Retinal pigment epithelial cell (primary cell): ENCODE measurements around the gene AP2S1.
"Not testable (repeated sequence)": the region's sequence is repeated elsewhere in the genome, so short reads cannot be mapped to it uniquely, and the experiment has no call there.

Experiments used
- DNase-seq: peaks from one replicate; pipeline ENCODE4 v3.0.0-alpha.2; 2010; ENCODE audit warnings: low read depth
- H3K4me3 ChIP-seq: 2 replicates; pipeline ENCODE4 v1.5.1; 2011; ENCODE audit warnings: mild to moderate bottlenecking, low read length, control low read depth, moderate library complexity
- TF ChIP-seq, protein P1 (sequence below): conservative IDR thresholded peaks from 2 replicates; pipeline ENCODE4 v1.5.1; 2011; ENCODE audit warnings: low read depth, low read length, control low read depth, inconsistent platforms

Gene AP2S1

DNA sequence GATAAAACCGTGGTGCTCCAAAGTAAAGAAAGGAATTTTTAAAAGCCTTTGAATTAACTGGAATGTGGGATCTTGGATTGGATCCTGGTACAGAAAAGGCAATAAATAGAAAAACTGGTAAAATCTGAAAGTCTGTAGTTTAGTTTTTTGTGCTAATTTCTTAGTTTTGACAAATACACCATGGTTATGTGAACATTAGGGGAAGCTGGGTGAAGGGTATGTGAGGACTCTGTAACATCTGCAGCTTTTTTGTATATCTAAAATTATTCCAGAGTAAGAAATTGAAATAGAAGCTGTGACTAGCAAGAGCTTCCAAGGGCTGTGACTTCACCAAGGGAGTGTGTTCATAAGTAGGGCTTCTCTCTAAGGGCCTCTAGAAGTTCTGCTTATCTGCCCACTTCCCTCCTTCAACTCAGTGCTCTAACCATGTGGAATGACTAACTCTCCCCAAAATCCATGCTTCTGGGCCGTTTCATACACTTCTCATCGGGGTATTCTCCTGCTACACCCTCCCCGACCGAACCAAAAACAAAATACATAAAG, 36.7 kb upstream of the AP2S1 start:
- no peak for DNase-seq
- TF ChIP-seq, protein P1, sequence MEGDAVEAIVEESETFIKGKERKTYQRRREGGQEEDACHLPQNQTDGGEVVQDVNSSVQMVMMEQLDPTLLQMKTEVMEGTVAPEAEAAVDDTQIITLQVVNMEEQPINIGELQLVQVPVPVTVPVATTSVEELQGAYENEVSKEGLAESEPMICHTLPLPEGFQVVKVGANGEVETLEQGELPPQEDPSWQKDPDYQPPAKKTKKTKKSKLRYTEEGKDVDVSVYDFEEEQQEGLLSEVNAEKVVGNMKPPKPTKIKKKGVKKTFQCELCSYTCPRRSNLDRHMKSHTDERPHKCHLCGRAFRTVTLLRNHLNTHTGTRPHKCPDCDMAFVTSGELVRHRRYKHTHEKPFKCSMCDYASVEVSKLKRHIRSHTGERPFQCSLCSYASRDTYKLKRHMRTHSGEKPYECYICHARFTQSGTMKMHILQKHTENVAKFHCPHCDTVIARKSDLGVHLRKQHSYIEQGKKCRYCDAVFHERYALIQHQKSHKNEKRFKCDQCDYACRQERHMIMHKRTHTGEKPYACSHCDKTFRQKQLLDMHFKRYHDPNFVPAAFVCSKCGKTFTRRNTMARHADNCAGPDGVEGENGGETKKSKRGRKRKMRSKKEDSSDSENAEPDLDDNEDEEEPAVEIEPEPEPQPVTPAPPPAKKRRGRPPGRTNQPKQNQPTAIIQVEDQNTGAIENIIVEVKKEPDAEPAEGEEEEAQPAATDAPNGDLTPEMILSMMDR = no peak
- H3K4me3 ChIP-seq = no peak overlapping the region

DNA sequence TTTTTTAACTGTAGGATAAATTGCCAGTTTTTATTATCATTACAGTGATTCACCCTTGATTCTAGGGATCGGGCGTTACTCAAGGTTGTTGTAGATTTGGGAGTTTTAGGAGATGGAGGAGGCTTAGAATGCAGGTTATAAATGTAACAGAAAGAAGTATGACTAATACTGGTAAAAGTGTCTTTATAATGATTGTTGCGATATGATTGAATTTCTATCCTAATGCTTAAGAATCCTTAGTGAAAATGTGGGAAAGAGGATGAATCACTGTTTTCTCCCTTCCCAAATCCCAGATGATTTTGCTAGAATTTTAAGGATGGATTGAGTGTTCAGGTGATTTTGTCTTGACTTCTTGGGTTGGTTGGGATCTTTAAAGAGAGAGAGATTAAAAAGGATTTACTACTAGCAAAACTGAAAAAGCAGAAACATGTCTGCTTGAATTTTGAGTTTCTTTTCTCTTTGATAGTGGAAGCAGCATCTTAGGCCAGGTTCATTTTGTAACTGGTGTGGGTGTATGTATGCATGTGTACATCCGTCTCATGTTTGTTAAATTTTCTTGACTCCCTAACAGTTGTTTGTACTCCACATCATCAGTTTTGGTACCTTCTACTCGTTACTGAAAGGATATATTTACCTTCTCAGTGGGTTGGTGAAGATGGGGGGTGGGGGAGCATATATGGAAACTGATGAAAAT, 36.0 kb upstream of the AP2S1 start:
- no peak for DNase-seq
- TF ChIP-seq, protein P1 = no peak
- no peak overlapping the region for H3K4me3 ChIP-seq

DNA sequence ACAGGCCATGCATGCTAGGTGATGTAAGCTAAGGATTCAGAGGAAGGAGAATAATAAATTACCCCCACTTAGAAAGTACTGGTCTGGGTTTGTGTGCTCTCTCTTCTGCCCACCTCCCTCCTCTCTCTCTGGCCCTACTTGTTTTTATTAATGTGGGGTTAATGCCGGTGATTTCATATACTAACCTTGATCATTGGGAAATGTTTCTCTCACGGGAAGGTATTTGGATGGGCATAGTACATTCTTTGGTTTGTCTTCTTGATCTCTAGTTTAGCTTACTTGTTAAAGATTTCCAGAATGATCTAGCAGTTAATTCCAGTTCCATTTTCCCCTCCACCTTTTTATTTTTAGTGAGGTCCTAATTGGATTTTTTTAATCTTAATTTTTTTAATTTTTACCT, 34.8 kb upstream of the AP2S1 start:
- TF ChIP-seq, protein P1 = no peak
- H3K4me3 ChIP-seq = no peak overlapping the region
- no peak for DNase-seq

DNA sequence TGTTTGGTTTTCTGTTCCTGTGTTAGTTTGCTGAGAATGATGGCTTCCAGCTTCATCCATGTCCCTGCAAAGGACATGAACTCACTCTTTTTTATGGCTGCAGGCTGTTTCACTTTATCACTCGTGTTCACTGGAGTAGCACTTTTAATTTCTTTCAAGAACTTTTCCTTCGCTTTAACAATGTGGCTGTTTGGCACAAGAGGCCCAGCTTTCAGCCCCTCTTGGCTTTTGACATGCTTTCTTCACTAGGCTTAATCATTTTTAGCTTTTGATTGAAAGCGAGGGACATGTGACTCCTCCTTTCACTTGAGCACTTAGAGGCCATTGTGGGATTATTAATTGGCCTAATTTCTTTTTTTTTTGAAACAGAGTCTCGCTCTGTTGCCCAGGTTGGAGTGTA, 32.1 kb upstream of the AP2S1 start:
- not testable (repeated sequence) for H3K4me3 ChIP-seq, DNase-seq

DNA sequence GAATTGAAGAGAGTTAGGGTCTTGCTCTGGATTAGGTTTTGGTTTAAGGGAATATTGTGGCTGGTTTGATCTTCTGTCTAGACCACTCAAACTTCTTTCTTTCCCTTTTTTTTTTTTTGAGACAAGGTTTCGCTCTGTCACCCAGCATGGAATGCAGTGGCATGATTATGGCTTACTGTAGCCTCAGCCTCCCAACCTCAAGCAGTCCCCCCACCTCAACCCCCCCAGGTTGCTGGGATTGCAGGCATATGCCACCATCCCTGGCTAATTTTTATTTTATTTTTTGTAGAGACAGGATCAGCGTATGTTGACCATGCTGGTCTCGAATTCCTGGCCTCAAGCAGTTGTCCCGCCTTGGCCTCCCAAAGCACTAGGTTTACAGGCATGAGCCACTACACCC, 31.4 kb upstream of the AP2S1 start:
- no peak overlapping the region for H3K4me3 ChIP-seq
- TF ChIP-seq, protein P1 = no peak
- no peak for DNase-seq

DNA sequence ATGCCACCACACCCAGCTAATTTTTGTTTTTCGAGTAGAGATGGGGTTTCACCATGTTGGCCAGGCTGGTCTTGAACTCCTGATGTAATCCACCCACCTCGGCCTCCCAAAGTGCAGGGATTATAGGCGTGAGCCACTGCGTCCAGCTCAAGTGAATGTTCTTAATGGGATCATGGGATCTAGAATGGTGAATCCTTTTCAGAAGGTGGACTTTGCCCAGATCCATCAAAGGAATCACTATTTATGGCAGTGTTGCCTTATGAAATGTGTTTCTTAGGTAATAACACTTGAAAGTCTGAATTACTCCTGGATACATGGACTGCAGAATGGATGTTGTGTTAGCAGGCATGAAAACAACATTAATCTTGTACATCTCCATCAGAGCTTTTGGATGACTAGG, 30.4 kb upstream of the AP2S1 start:
- H3K4me3 ChIP-seq = no peak overlapping the region
- TF ChIP-seq, protein P1 = no peak
- no peak for DNase-seq

DNA sequence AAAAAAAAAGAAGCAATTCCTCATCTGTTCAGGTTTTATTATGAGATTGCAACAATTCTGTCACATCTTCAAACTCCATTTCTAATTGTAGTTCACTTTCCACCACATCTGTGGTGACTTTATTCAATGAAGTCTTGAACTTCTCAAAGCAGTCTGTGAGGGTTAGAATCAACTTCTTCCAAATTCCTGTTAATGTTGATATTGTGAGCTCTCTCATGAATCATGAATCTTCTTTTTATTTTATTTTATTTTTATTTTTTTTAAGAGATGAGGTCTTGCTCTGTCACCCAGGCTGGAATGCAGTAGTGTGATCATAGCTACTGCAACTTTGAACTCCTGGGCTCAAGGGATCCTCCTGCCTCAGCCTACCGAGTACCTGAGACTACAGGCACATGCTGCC, 29.8 kb upstream of the AP2S1 start:
- TF ChIP-seq, protein P1 = no peak
- DNase-seq = no peak
- H3K4me3 ChIP-seq = no peak overlapping the region
